Keratinocyte (primary cell): Measurements from ENCODE around the gene MYO1D.

Experiments
- CTCF ChIP-seq, 3 experiments: IDR thresholded peaks in 1 of 3; conservative IDR thresholded peaks in 1 of 3; optimal IDR thresholded peaks in 1 of 3; 2 replicates in 2 of 3; 3 replicates in 1 of 3; pipeline versions ENCODE3 to v1.5.1; 2011; ENCODE audit warnings: low read length in 3 of 3, mild to moderate bottlenecking in 3 of 3, moderate library complexity in 2 of 3, control low read depth in 1 of 3, inconsistent platforms in 1 of 3; ENCODE audit not compliant: insufficient read depth in 2 of 3; ENCODE audit errors: extremely low read depth in 1 of 3
- EZH2 ChIP-seq: IDR thresholded peaks from one replicate; pipeline ENCODE4 v1.6.1; 2012; ENCODE audit warnings: inconsistent platforms, mild to moderate bottlenecking, low read length, moderate library complexity

- TF ChIP-seq CTCF (optimal IDR thresholded peaks at IDR 0.05 in 1 of 3, IDR thresholded peaks at IDR 0.05 in 1 of 3, conservative IDR thresholded peaks at IDR 0.05 in 1 of 3; ENCODE audit: extremely low read depth in 1 of 3, insufficient read depth in 2 of 3, low read length in 3 of 3) (no peak), EZH2 (no peak)
Observed at GRCh38 chr17:32479074-32479617, 397.8 kb downstream of the MYO1D start.
